BLaER1 treated with 17β-estradiol and CSF1 and Interleukin-3, amounts not matched to agents 10 nM and 100 nM (cell line): Measurements from ENCODE around the gene TCTN1.

Experiments
- H3K27ac ChIP-seq, 11 experiments: shearing (Covaris generic); formaldehyde crosslinking; 2 replicates each; pipeline ENCODE4 v1.8.1; 2022
- H3K27me3 ChIP-seq, 11 experiments: shearing (Covaris generic); formaldehyde crosslinking; 2 replicates each; pipeline ENCODE4 v1.8.1; 2022
- H3K36me3 ChIP-seq, 11 experiments: shearing (Covaris generic); formaldehyde crosslinking; 2 replicates each; pipeline ENCODE4 v1.8.1; 2022
- H3K4me1 ChIP-seq, 10 experiments: shearing (Covaris generic); formaldehyde crosslinking; 2 replicates each; pipeline ENCODE4 v1.8.1; 2022
- H3K4me2 ChIP-seq, 11 experiments: shearing (Covaris generic); formaldehyde crosslinking; 2 replicates each; pipeline ENCODE4 v1.8.1; 2022
- H3K4me3 ChIP-seq, 10 experiments: shearing (Covaris generic); formaldehyde crosslinking; 2 replicates each; pipeline ENCODE4 v1.8.1; 2022
- H3K9ac ChIP-seq, 11 experiments: shearing (Covaris generic); formaldehyde crosslinking; 2 replicates each; pipeline ENCODE4 v1.8.1; 2022
- H3K9me3 ChIP-seq, 11 experiments: shearing (Covaris generic); formaldehyde crosslinking; replicated peaks in 1 of 11; 2 replicates each; pipeline ENCODE4 v1.8.1; 2022
- H4K20me1 ChIP-seq, 11 experiments: shearing (Covaris generic); formaldehyde crosslinking; 2 replicates each; pipeline ENCODE4 v1.8.1; 2022
- Cebpa-rat ChIP-seq, 11 experiments: shearing (Covaris generic); IDR thresholded peaks; 2 replicates each; pipeline ENCODE4 v1.8.1; 2022

TCTN1 gene

DNA sequence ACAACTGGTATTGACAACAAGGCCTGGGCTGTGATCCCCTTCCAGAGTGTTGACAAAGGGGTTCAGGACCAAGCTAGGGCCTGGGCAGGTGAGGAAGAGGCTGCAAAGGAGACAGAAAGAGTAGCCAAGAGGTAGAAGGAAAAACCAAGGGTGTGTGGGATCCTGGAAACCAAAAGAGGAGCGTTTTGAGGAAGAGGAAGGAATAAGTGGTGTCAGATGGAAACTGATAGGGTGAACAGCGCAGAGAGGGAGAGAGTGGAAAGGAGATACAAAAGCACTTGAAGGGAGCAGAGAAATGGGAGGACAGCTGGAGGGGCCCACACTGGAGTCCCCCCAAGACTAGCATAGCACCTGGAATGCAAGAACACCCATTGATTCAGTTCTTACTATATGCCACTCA lies 83.3 kb downstream of the TCTN1 start:
- peak overlapping the region in 10 of 11 experiments; percentile 4 to 95 (median 54); a peak in 16 of 22 replicates for H3K27ac ChIP-seq
- no peak overlapping the region for H3K4me3 ChIP-seq
- H3K4me2 ChIP-seq, result peak overlapping the region in 7 of 11 experiments; percentile 1 to 87 (median 67); a peak in 11 of 22 replicates
- H3K9ac ChIP-seq, result peak overlapping the region in 2 of 11 experiments; percentile 13 to 19; a peak in 1 of 22 replicates
- H3K4me1 ChIP-seq, result peaks cover 41 to 73% (median 61%) of the 10 kb centered on the region in 10 experiments
- H3K36me3 ChIP-seq, result no peaks in the 10 kb centered on the region
- no peaks in the 10 kb centered on the region for H3K9me3 ChIP-seq
- H4K20me1 ChIP-seq, result no peaks in the 10 kb centered on the region
- H3K27me3 ChIP-seq, result no peaks in the 10 kb centered on the region
- TF ChIP-seq Cebpa-rat (IDR thresholded peaks at IDR 0.05), result no peak

DNA sequence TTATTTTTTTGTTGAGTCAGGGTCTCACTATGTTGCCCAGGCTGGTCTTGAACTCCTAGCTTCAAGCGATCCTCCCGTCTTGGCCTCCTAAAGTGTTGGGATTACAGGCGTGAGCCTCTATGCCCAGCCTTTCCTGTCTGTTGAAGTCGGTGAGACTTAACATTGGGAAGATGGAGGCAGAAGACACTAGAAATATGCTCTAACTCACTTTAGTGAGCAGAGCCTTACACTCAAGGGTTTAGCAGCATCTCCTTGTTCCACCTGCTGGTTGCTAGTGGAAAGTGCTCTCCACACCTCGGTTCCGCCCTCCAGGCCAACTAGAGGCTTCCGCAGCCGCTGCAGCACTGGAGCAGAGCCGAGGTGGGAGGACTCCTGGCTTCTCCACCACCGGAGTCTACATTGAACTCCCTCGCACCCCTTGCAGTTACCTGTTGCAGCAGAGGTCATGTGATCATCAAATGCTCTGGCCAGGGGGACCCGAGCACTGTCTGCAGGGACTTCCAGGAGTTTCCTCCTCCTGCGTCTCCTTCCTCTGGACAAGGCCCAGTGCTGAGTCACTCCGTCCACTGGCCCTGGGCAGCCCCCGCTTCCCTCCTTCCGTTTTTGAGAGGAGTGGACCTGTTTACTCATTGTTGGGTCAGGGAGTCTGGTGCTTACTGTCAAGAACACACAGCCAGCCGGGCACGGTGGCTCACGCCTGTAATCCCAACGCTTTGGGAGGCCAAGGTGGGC lies 84.4 kb downstream of the TCTN1 start:
- Histone ChIP-seq H3K27ac (peak overlapping the region in 10 of 11 experiments; percentile 4 to 95 (median 64); a peak in 19 of 22 replicates), H3K9ac (peak overlapping the region in 7 of 11 experiments; percentile 10 to 47 (median 30); a peak in 7 of 22 replicates)

More for the DNA sequence above, 84.4 kb downstream of the TCTN1 start:
- no peaks in the 10 kb centered on the region for H3K9me3 ChIP-seq
- no peak overlapping the region for H3K4me3 ChIP-seq
- peaks cover 30 to 62% (median 50%) of the 10 kb centered on the region in 10 experiments for H3K4me1 ChIP-seq
- no peaks in the 10 kb centered on the region for H3K27me3 ChIP-seq
- no peaks in the 10 kb centered on the region for H3K36me3 ChIP-seq
- TF ChIP-seq Cebpa-rat (IDR thresholded peaks at IDR 0.05), result no peak
- no peaks in the 10 kb centered on the region for H4K20me1 ChIP-seq
- H3K4me2 ChIP-seq, result peak overlapping the region; percentile 27 to 87 (median 50)
